Measurements from ENCODE around the gene BCL3.

BCL3 gene

GRCh38 chr19:44788971-44789370, 40.5 kb downstream of the BCL3 start:
- TF ChIP-seq CTCF (IDR thresholded peaks at IDR 0.05; ENCODE audit: extremely low read depth, insufficient read depth, missing control alignments) = no peak
- in situ Hi-C loops (cut with MboI; ENCODE audit: low pct_unique_long_range_greater_than_20kb, low sequenced_read_pairs, unreplicated experiment) = no loop called here
- no peak for DNase-seq (ENCODE audit: low spot score)

GRCh38 chr19:44789943-44790483, 41.5 kb downstream of the BCL3 start:
- DNase-seq (ENCODE audit: low spot score) = no peak
- in situ Hi-C loops (cut with MboI; ENCODE audit: low pct_unique_long_range_greater_than_20kb, low sequenced_read_pairs, unreplicated experiment) = no loop called here
- TF ChIP-seq CTCF (IDR thresholded peaks at IDR 0.05; ENCODE audit: extremely low read depth, insufficient read depth, missing control alignments) = no peak

GRCh38 chr19:44792281-44792680, 43.8 kb downstream of the BCL3 start:
- in situ Hi-C loops (cut with MboI; ENCODE audit: low pct_unique_long_range_greater_than_20kb, low sequenced_read_pairs, unreplicated experiment) = no loop called here
- peak; percentile 16 for DNase-seq (ENCODE audit: low spot score)
- TF ChIP-seq CTCF (IDR thresholded peaks at IDR 0.05; ENCODE audit: extremely low read depth, insufficient read depth, missing control alignments) = no peak

- no peak for DNase-seq (ENCODE audit: low spot score)
- TF ChIP-seq CTCF (IDR thresholded peaks at IDR 0.05; ENCODE audit: extremely low read depth, insufficient read depth, missing control alignments) = no peak
- in situ Hi-C loops (cut with MboI; ENCODE audit: low pct_unique_long_range_greater_than_20kb, low sequenced_read_pairs, unreplicated experiment) = no loop called here
Measured at GRCh38 chr19:44794610-44795009, 46.1 kb downstream of the BCL3 start.

GRCh38 chr19:44795398-44795987, 47.0 kb downstream of the BCL3 start:
- in situ Hi-C loops (cut with MboI; ENCODE audit: low pct_unique_long_range_greater_than_20kb, low sequenced_read_pairs, unreplicated experiment) = no loop called here
- no peak for TF ChIP-seq CTCF (IDR thresholded peaks at IDR 0.05; ENCODE audit: extremely low read depth, insufficient read depth, missing control alignments)
- no peak for DNase-seq (ENCODE audit: low spot score)

GRCh38 chr19:44796701-44797115, 48.2 kb downstream of the BCL3 start:
- in situ Hi-C loops (cut with MboI; ENCODE audit: low pct_unique_long_range_greater_than_20kb, low sequenced_read_pairs, unreplicated experiment) = no loop called here
- no peak for TF ChIP-seq CTCF (IDR thresholded peaks at IDR 0.05; ENCODE audit: extremely low read depth, insufficient read depth, missing control alignments)
- DNase-seq (ENCODE audit: low spot score) = no peak
